ENCODE results near the gene IL15RA.
"Not testable (repeated sequence)": the region's sequence is repeated elsewhere in the genome, so short reads cannot be mapped to it uniquely, and the experiment has no call there.

IL15RA gene

GRCh38 chr10:5911670-5912069 lies 65.7 kb downstream of the IL15RA start:
- DNase-seq (ENCODE audit: low read depth): no peak
- no peak for TF ChIP-seq CTCF (IDR thresholded peaks at IDR 0.05; ENCODE audit: low read depth, low read length, missing control alignments)
- H3K4me3 ChIP-seq (ENCODE audit: low read depth, low read length): no peak overlapping the region
- in situ Hi-C loops (cut with HindIII; ENCODE audit: low sequenced_read_pairs): no loop called here

GRCh38 chr10:5910323-5911100 lies 66.8 kb downstream of the IL15RA start:
- no peak overlapping the region for H3K4me3 ChIP-seq (ENCODE audit: low read depth, low read length)
- DNase-seq (ENCODE audit: low read depth): no peak
- TF ChIP-seq CTCF (IDR thresholded peaks at IDR 0.05; ENCODE audit: low read depth, low read length, missing control alignments): no peak
- in situ Hi-C loops (cut with HindIII; ENCODE audit: low sequenced_read_pairs): no loop called here

GRCh38 chr10:5908676-5909075 lies 68.7 kb downstream of the IL15RA start:
- DNase-seq (ENCODE audit: low read depth); in situ Hi-C loops (cut with HindIII; ENCODE audit: low sequenced_read_pairs): not testable (repeated sequence)

GRCh38 chr10:5906651-5907050 lies 70.7 kb downstream of the IL15RA start:
- TF ChIP-seq CTCF (IDR thresholded peaks at IDR 0.05; ENCODE audit: low read depth, low read length, missing control alignments): no peak
- DNase-seq (ENCODE audit: low read depth): no peak
- in situ Hi-C loops (cut with HindIII; ENCODE audit: low sequenced_read_pairs): no loop called here
- H3K4me3 ChIP-seq (ENCODE audit: low read depth, low read length): no peak overlapping the region

More at GRCh38 chr10:5908676-5909075, 68.7 kb downstream of the IL15RA start:
- H3K4me3 ChIP-seq (ENCODE audit: low read depth, low read length): not testable (repeated sequence)

- in situ Hi-C loops (cut with HindIII; ENCODE audit: low sequenced_read_pairs): no loop called here
- H3K4me3 ChIP-seq (ENCODE audit: low read depth, low read length): no peak overlapping the region
- DNase-seq (ENCODE audit: low read depth): no peak
- no peak for TF ChIP-seq CTCF (IDR thresholded peaks at IDR 0.05; ENCODE audit: low read depth, low read length, missing control alignments)
Observed at GRCh38 chr10:5905854-5906507, 71.4 kb downstream of the IL15RA start.

GRCh38 chr10:5904227-5904626 lies 73.1 kb downstream of the IL15RA start:
- no peak for TF ChIP-seq CTCF (IDR thresholded peaks at IDR 0.05; ENCODE audit: low read depth, low read length, missing control alignments)
- H3K4me3 ChIP-seq (ENCODE audit: low read depth, low read length): no peak overlapping the region
- in situ Hi-C loops (cut with HindIII; ENCODE audit: low sequenced_read_pairs): no loop called here
- no peak for DNase-seq (ENCODE audit: low read depth)

GRCh38 chr10:5903563-5903962 lies 73.8 kb downstream of the IL15RA start:
- DNase-seq (ENCODE audit: low read depth): no peak
- in situ Hi-C loops (cut with HindIII; ENCODE audit: low sequenced_read_pairs): no loop called here
- no peak overlapping the region for H3K4me3 ChIP-seq (ENCODE audit: low read depth, low read length)
- no peak for TF ChIP-seq CTCF (IDR thresholded peaks at IDR 0.05; ENCODE audit: low read depth, low read length, missing control alignments)

Data from astrocyte of the cerebellum (primary cell).